Measurements from ENCODE around the gene NHP2.

GRCh38 chr5:178130576-178131445 is 22.9 kb downstream of the NHP2 start, which contains the start of gene RMND5B:
- no peak for TF ChIP-seq CTCF (IDR thresholded peaks at IDR 0.05)
- peak in 3 of 4 donors; percentile 75 to 87 (median 84) for TF ChIP-seq POLR2A (IDR thresholded peaks at IDR 0.05)

All from esophagus squamous epithelium (tissue), 4 donors.